Astrocyte (in vitro differentiated cells and primary cell): Measurements from ENCODE around the gene CAMK2G. TPM values are rescaled to one million over a fixed set of nuclear protein-coding genes. Genes with fewer than 3 reads are reported as not detected.

Source experiments
- DNase-seq: peaks from one replicate; pipeline ENCODE4 v3.0.0-alpha.2; 2010; ENCODE audit warnings: low read depth
- FAIRE-seq: peaks from 2 replicates; lab custom pipeline; 2011; peaks lifted over from hg19 to GRCh38; lab: Jason Lieb, UNC
- H2AFZ ChIP-seq: 2 replicates; pipeline ENCODE4 v1.6.0; 2012; ENCODE audit warnings: low read depth, low read length, inconsistent platforms
- H3K27ac ChIP-seq: 2 replicates; pipeline ENCODE4 v1.5.1; 2011; ENCODE audit warnings: low read depth, low read length, inconsistent platforms
- H3K27me3 ChIP-seq: 2 replicates; pipeline ENCODE4 v1.6.0; 2011; ENCODE audit warnings: low read length, inconsistent platforms; ENCODE audit not compliant: insufficient read depth
- H3K36me3 ChIP-seq: 2 replicates; pipeline ENCODE4 v1.5.1; 2011; ENCODE audit warnings: low read length, inconsistent platforms; ENCODE audit not compliant: insufficient read depth
- H3K4me1 ChIP-seq: 2 replicates; pipeline ENCODE4 v1.5.1; 2011; ENCODE audit warnings: low read length, inconsistent platforms; ENCODE audit not compliant: insufficient read depth
- H3K4me2 ChIP-seq: 2 replicates; pipeline ENCODE4 v1.6.0; 2012; ENCODE audit warnings: low read length, inconsistent platforms
- H3K4me3 ChIP-seq: 2 replicates; pipeline ENCODE4 v1.5.1; 2011; ENCODE audit warnings: low read depth, mild to moderate bottlenecking, low read length, inconsistent platforms; ENCODE audit not compliant: insufficient read depth
- H3K79me2 ChIP-seq: 2 replicates; pipeline ENCODE4 v1.6.0; 2012; ENCODE audit warnings: mild to moderate bottlenecking, low read length, inconsistent platforms; ENCODE audit not compliant: insufficient read depth
- H3K9ac ChIP-seq: 2 replicates; pipeline ENCODE4 v1.6.0; 2012; ENCODE audit warnings: mild to moderate bottlenecking, low read length, inconsistent platforms
- H3K9me3 ChIP-seq: 2 replicates; pipeline ENCODE4 v1.5.1; 2012; ENCODE audit warnings: low read depth, mild to moderate bottlenecking, low read length, inconsistent platforms; ENCODE audit not compliant: insufficient read depth
- H4K20me1 ChIP-seq: 2 replicates; pipeline ENCODE4 v1.6.0; 2012; ENCODE audit warnings: low read length, inconsistent platforms; ENCODE audit not compliant: insufficient read depth
- H3K27ac Mint-ChIP-seq: one replicate; pipeline ENCODE4 v1.8.0; 2021; ENCODE audit warnings: mild to moderate bottlenecking, mixed read lengths; ENCODE audit not compliant: unreplicated experiment
- H3K27me3 Mint-ChIP-seq: one replicate; pipeline ENCODE4 v1.8.0; 2021; ENCODE audit warnings: low read depth, mixed read lengths; ENCODE audit not compliant: unreplicated experiment
- H3K36me3 Mint-ChIP-seq: one replicate; pipeline ENCODE4 v1.8.0; 2021; ENCODE audit warnings: low read depth, mixed read lengths; ENCODE audit not compliant: unreplicated experiment
- H3K4me1 Mint-ChIP-seq: one replicate; pipeline ENCODE4 v1.8.0; 2021; ENCODE audit warnings: low read depth, mixed read lengths; ENCODE audit not compliant: unreplicated experiment
- H3K4me3 Mint-ChIP-seq: one replicate; pipeline ENCODE4 v1.8.0; 2021; ENCODE audit warnings: mild to moderate bottlenecking, moderate library complexity, mixed read lengths; ENCODE audit not compliant: unreplicated experiment
- H3K9me3 Mint-ChIP-seq: one replicate; pipeline ENCODE4 v1.8.0; 2021; ENCODE audit warnings: mild to moderate bottlenecking, mixed read lengths; ENCODE audit not compliant: unreplicated experiment
- CTCF ChIP-seq: IDR thresholded peaks from 2 replicates; pipeline ENCODE4 v1.5.1; 2011; ENCODE audit warnings: low read depth, mild to moderate bottlenecking, inconsistent platforms, low read length, moderate library complexity; ENCODE audit not compliant: insufficient read depth
- EZH2 ChIP-seq: IDR thresholded peaks from 2 replicates; pipeline ENCODE4 v1.6.1; 2012; ENCODE audit warnings: mild to moderate bottlenecking, low read length, inconsistent platforms; ENCODE audit not compliant: insufficient read depth
- total RNA-seq: library from RNA; stranded (reverse); gene quantifications from 2 replicates; pipeline ENCODE4 v1.2.1, GENCODE V29; 2021

The CAMK2G gene
- total RNA-seq, 1 donor from 2014 or later = 19.8 TPM

- H3K4me1 ChIP-seq = peaks cover 15% of the 10 kb centered on the region
- H3K9ac ChIP-seq = peak overlapping the region; percentile 17
- Mint-ChIP-seq H3K36me3 (peaks cover 50% of the 10 kb centered on the region), H3K27ac (peak overlapping the region; percentile 29), H3K27me3 (no peaks in the 10 kb centered on the region), H3K9me3 (no peaks in the 10 kb centered on the region), H3K4me1 (peaks cover 38% of the 10 kb centered on the region), H3K4me3 (peak overlapping the region; percentile 64)
- no peak for FAIRE-seq
- no peak for DNase-seq
- H2AFZ ChIP-seq = no peak overlapping the region
- H3K79me2 ChIP-seq = peaks cover 43% of the 10 kb centered on the region
- H3K27me3 ChIP-seq = no peaks in the 10 kb centered on the region
- no peak overlapping the region for H3K4me3 ChIP-seq
- H3K36me3 ChIP-seq = peaks cover 76% of the 10 kb centered on the region
- peak overlapping the region; percentile 26 for H3K4me2 ChIP-seq
- peak overlapping the region; percentile 32 for H3K27ac ChIP-seq
- TF ChIP-seq CTCF (no peak), EZH2 (no peak)
- H4K20me1 ChIP-seq = peaks cover 81% of the 10 kb centered on the region
- no peaks in the 10 kb centered on the region for H3K9me3 ChIP-seq
These were observed 111.0 kb downstream of the CAMK2G start for GRCh38 chr10:73763343-73763742.

- peak overlapping the region; percentile 64 for H3K4me3 Mint-ChIP-seq
- Histone ChIP-seq H3K9ac (peak overlapping the region; percentile 17), H3K36me3 (peaks cover 75% of the 10 kb centered on the region)
These were observed 111.4 kb downstream of the CAMK2G start for GRCh38 chr10:73762915-73763314.

More at GRCh38 chr10:73762915-73763314, 111.4 kb downstream of the CAMK2G start:
- peaks cover 15% of the 10 kb centered on the region for H3K4me1 ChIP-seq
- H3K4me3 ChIP-seq = no peak overlapping the region
- H3K27me3 ChIP-seq = no peaks in the 10 kb centered on the region
- H3K4me2 ChIP-seq = peak overlapping the region; percentile 26
- H3K36me3 Mint-ChIP-seq = peaks cover 50% of the 10 kb centered on the region
- no peaks in the 10 kb centered on the region for H3K27me3 Mint-ChIP-seq
- H2AFZ ChIP-seq = no peak overlapping the region
- H3K9me3 ChIP-seq = no peaks in the 10 kb centered on the region
- TF ChIP-seq CTCF = no peak
- no peak for TF ChIP-seq EZH2
- peaks cover 47% of the 10 kb centered on the region for H3K79me2 ChIP-seq
- peaks cover 38% of the 10 kb centered on the region for H3K4me1 Mint-ChIP-seq
- peaks cover 85% of the 10 kb centered on the region for H4K20me1 ChIP-seq
- DNase-seq = peak; percentile 33
- H3K27ac ChIP-seq = peak overlapping the region; percentile 32
- no peaks in the 10 kb centered on the region for H3K9me3 Mint-ChIP-seq
- H3K27ac Mint-ChIP-seq = peak overlapping the region; percentile 29
- no peak for FAIRE-seq

Other genes with a start within 250 kb of the CAMK2G start
- gene MYOZ1, start 233.1 kb downstream of the CAMK2G start, total RNA-seq = 2.2 TPM in 2 replicates
- 1.0 and 1.2 TPM in 2 replicates for gene SYNPO2L, start 218.5 kb downstream of the CAMK2G start, total RNA-seq
- 3.4 and 5.1 TPM in 2 replicates for gene AGAP5, start 176.4 kb downstream of the CAMK2G start, total RNA-seq
- gene SEC24C, start 130.2 kb downstream of the CAMK2G start, total RNA-seq = 96.1 and 99.0 TPM in 2 replicates
- gene CHCHD1, start 92.5 kb downstream of the CAMK2G start, total RNA-seq = 24.0 and 25.3 TPM in 2 replicates
- gene ZSWIM8, start 88.9 kb downstream of the CAMK2G start, total RNA-seq = 70.2 and 70.7 TPM in 2 replicates
- gene NDST2, start 63.0 kb downstream of the CAMK2G start, total RNA-seq = 16.2 and 21.5 TPM in 2 replicates
- 81.2 and 90.2 TPM in 2 replicates for gene PLAU, start 36.6 kb upstream of the CAMK2G start, total RNA-seq
- 469 and 474 TPM in 2 replicates for gene VCL, start 123.6 kb upstream of the CAMK2G start, total RNA-seq